ENCODE measurements around the gene SMIM43. TPM values are rescaled to one million over a fixed set of nuclear protein-coding genes. Genes with fewer than 3 reads are reported as not detected.

The SMIM43 gene
- total and polyA plus RNA-seq, 2 donors (not counting 3 experiments of a cell fraction or from before 2014, with no cell fraction given) = 0.18 TPM; not detected in 1

DNA sequence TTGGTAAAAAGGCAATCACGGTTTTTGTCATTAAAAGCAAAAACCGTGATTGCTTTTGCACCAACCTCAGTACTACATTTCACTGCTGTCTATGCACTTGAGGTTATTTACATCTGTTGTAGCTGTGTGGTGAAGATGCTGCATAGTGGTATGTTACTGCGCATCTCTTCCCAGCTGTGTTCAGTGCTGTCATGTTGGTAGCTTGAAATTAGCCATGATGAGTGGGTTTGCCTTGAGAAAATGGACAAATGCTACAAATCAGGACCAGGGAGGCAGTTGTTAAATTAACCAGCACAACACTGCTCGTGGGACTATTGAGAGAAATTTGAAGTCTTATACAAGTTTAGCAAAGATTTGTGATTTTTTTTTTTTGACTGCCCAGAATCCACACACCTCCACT, 2.2 kb upstream of the SMIM43 start:
- peaks cover 5% of the 10 kb centered on the region for H3K4me1 ChIP-seq (ENCODE audit: control insufficient read depth, extremely low read depth, insufficient read depth, low read length)
- no peaks in the 10 kb centered on the region for H3K9me3 ChIP-seq (replicated peaks; ENCODE audit: control insufficient read depth, insufficient read depth, low read length)
- H3K4me3 ChIP-seq (replicated peaks in 1 of 3; ENCODE audit: insufficient read depth in 1 of 3, low read depth in 1 of 3, low read length in 3 of 3) = no peak overlapping the region
- H3K9ac ChIP-seq (replicated peaks; ENCODE audit: extremely low read depth, insufficient read depth, low read length) = no peak overlapping the region
- intact Hi-C loops (cut with micrococcal nuclease) (no loop called here), dilution Hi-C loops (cut with MboI; ENCODE audit: extremely low pct_ligation_motif_present, low sequenced_read_pairs) (no loop called here)
- no peak for DNase-seq (ENCODE audit: low read depth, low spot score)
- POLR2A ChIA-PET = no interaction called here
- H4K20me1 ChIP-seq (replicated peaks; ENCODE audit: control insufficient read depth, extremely low read depth, insufficient read depth, low read length) = no peaks in the 10 kb centered on the region
- no peak for FAIRE-seq
- CTCF ChIA-PET = interaction anchor here (0.8 kb wide), 1 partner anchor 9 kb away, joined by 3 read pairs; no protein-coding TSS in a partner anchor
- TF ChIP-seq, protein P1, sequence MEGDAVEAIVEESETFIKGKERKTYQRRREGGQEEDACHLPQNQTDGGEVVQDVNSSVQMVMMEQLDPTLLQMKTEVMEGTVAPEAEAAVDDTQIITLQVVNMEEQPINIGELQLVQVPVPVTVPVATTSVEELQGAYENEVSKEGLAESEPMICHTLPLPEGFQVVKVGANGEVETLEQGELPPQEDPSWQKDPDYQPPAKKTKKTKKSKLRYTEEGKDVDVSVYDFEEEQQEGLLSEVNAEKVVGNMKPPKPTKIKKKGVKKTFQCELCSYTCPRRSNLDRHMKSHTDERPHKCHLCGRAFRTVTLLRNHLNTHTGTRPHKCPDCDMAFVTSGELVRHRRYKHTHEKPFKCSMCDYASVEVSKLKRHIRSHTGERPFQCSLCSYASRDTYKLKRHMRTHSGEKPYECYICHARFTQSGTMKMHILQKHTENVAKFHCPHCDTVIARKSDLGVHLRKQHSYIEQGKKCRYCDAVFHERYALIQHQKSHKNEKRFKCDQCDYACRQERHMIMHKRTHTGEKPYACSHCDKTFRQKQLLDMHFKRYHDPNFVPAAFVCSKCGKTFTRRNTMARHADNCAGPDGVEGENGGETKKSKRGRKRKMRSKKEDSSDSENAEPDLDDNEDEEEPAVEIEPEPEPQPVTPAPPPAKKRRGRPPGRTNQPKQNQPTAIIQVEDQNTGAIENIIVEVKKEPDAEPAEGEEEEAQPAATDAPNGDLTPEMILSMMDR (IDR thresholded peaks at IDR 0.05; ENCODE audit: extremely low read depth in 1 of 2, insufficient read depth in 1 of 2, low read depth in 1 of 2, low read length in 2 of 2) = no peak
- TF ChIP-seq, protein P2, sequence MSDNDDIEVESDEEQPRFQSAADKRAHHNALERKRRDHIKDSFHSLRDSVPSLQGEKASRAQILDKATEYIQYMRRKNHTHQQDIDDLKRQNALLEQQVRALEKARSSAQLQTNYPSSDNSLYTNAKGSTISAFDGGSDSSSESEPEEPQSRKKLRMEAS (IDR thresholded peaks at IDR 0.05; ENCODE audit: insufficient read depth, insufficient read length) = no peak
- TF ChIP-seq FOS (IDR thresholded peaks at IDR 0.05; ENCODE audit: borderline replicate concordance, insufficient read depth, low read length) (no peak), GATA2 (IDR thresholded peaks at IDR 0.05; ENCODE audit: insufficient read depth, insufficient read length, low read depth, low read length) (no peak), POLR2A (IDR thresholded peaks at IDR 0.05; ENCODE audit: low read depth, low read length) (no peak)
- H3K4me2 ChIP-seq (ENCODE audit: insufficient read depth, low read length) = no peak overlapping the region
- no TSS peak for BruUV-seq (replicated peaks)
- H3K36me3 ChIP-seq (ENCODE audit: control insufficient read depth in 2 of 2, extremely low read depth in 1 of 2, insufficient read depth in 2 of 2, low read length in 2 of 2) = no peaks in the 10 kb centered on the region
- no peak overlapping the region for H2AFZ ChIP-seq (ENCODE audit: low read depth, low read length)
- H3K27ac ChIP-seq (ENCODE audit: insufficient read depth, low read depth, low read length) = no peak overlapping the region
- H3K79me2 ChIP-seq (ENCODE audit: control insufficient read depth, insufficient read depth, low read length) = no peaks in the 10 kb centered on the region
- peaks cover 39 to 44% of the 10 kb centered on the region in 2 experiments for H3K27me3 ChIP-seq (ENCODE audit: control insufficient read depth in 2 of 2, insufficient read depth in 2 of 2, low read length in 2 of 2)
- H3K9me1 ChIP-seq (replicated peaks; ENCODE audit: control insufficient read depth, extremely low read depth, insufficient read depth, low read length) = no peaks in the 10 kb centered on the region

All from endothelial cell of umbilical vein (primary cell).